Measurements from ENCODE around the gene ADGRD2. TPM values are rescaled to one million over a fixed set of nuclear protein-coding genes. Genes with fewer than 3 reads are reported as not detected.

The ADGRD2 gene
- total RNA-seq, 1 experiment from 2014 or later: 1.5 TPM

GRCh38 chr9:124450931-124451661 is 845 bp downstream of the ADGRD2 start:
- no peak overlapping the region for H3K56ac ChIP-seq (ENCODE audit: insufficient read length, low read depth, low read length)
- peak overlapping the region in 1 of 3 experiments; percentile 65; a peak in 1 of 7 replicates for H3K27ac Mint-ChIP-seq
- WGBS (ENCODE audit: extremely low coverage, insufficient read length, low lambda C conversion rate): no CpG with 5 or more reads among the region's 19 CpGs

More at GRCh38 chr9:124450931-124451661, 845 bp downstream of the ADGRD2 start:
- H3K4me1 Mint-ChIP-seq: peaks cover 13 to 22% of the 10 kb centered on the region in 2 experiments
- no peak overlapping the region for H3K9ac ChIP-seq (ENCODE audit: extremely low read depth, insufficient read length, low read length)
- H3K79me1 ChIP-seq (ENCODE audit: insufficient read depth, low read depth, low read length, poor library complexity, severe bottlenecking): no peaks in the 10 kb centered on the region
- H4K8ac ChIP-seq (replicated peaks; ENCODE audit: insufficient read length, low read depth, low read length): no peak overlapping the region
- no peaks in the 10 kb centered on the region for H3K9me3 Mint-ChIP-seq
- peak overlapping the region; percentile 63 to 83 for H3K4me3 Mint-ChIP-seq
- no peak overlapping the region for H4K5ac ChIP-seq (ENCODE audit: insufficient read length, low read depth, low read length)
- H3K27me3 ChIP-seq (ENCODE audit: insufficient read depth, low read length): peaks cover 12% of the 10 kb centered on the region
- no peak overlapping the region for H3K23ac ChIP-seq (ENCODE audit: insufficient read length, low read depth, low read length)
- H2AK5ac ChIP-seq (ENCODE audit: insufficient read length, low read length): no peak overlapping the region
- no peak overlapping the region for H2BK20ac ChIP-seq (ENCODE audit: low read depth, low read length, poor library complexity, severe bottlenecking)
- H3K27ac ChIP-seq (ENCODE audit: insufficient read length, low read depth, low read length): no peak overlapping the region
- no peak overlapping the region for H2BK120ac ChIP-seq (ENCODE audit: low read depth, low read length, poor library complexity, severe bottlenecking)
- H3K27me3 Mint-ChIP-seq (ENCODE audit: low read depth): peaks cover 33% of the 10 kb centered on the region
- H3K4me1 ChIP-seq (ENCODE audit: insufficient read depth, low read length): no peaks in the 10 kb centered on the region; the same call in 1 of the 2 replicates
- peak overlapping the region; percentile 42 for H3K4me2 ChIP-seq (ENCODE audit: insufficient read depth, insufficient read length, low read length)
- DNase-seq: peak; percentile 36
- H3K79me2 ChIP-seq (ENCODE audit: insufficient read depth, low read length): no peaks in the 10 kb centered on the region
- H3K23me2 ChIP-seq (ENCODE audit: insufficient read length, low read depth, low read length, poor library complexity, severe bottlenecking): peaks cover 5% of the 10 kb centered on the region
- no peak overlapping the region for H3K18ac ChIP-seq (ENCODE audit: insufficient read length, low read depth, low read length)
- TF ChIP-seq, protein P1, sequence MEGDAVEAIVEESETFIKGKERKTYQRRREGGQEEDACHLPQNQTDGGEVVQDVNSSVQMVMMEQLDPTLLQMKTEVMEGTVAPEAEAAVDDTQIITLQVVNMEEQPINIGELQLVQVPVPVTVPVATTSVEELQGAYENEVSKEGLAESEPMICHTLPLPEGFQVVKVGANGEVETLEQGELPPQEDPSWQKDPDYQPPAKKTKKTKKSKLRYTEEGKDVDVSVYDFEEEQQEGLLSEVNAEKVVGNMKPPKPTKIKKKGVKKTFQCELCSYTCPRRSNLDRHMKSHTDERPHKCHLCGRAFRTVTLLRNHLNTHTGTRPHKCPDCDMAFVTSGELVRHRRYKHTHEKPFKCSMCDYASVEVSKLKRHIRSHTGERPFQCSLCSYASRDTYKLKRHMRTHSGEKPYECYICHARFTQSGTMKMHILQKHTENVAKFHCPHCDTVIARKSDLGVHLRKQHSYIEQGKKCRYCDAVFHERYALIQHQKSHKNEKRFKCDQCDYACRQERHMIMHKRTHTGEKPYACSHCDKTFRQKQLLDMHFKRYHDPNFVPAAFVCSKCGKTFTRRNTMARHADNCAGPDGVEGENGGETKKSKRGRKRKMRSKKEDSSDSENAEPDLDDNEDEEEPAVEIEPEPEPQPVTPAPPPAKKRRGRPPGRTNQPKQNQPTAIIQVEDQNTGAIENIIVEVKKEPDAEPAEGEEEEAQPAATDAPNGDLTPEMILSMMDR (conservative IDR thresholded peaks at IDR 0.05): no peak
- H2BK15ac ChIP-seq (ENCODE audit: low read depth, low read length): no peak overlapping the region
- no peak overlapping the region for H3T11ph ChIP-seq (ENCODE audit: low read length)
- no peaks in the 10 kb centered on the region for H3K36me3 Mint-ChIP-seq (ENCODE audit: insufficient read depth in 1 of 3, low read depth in 3 of 3)
- H3K9me3 ChIP-seq (ENCODE audit: control insufficient read depth, low read depth, low read length): no peaks in the 10 kb centered on the region
- no peak overlapping the region for H4K91ac ChIP-seq (ENCODE audit: insufficient read length, low read depth, low read length)
- H2AFZ ChIP-seq (ENCODE audit: low read length): no peak overlapping the region
- H2BK12ac ChIP-seq (ENCODE audit: insufficient read length, low read depth, low read length): no peak overlapping the region
- no peak overlapping the region for H3K14ac ChIP-seq (ENCODE audit: insufficient read depth, low read length)
- peaks cover 2% of the 10 kb centered on the region for H4K20me1 ChIP-seq (ENCODE audit: control insufficient read depth, insufficient read depth, insufficient read length)
- no peak overlapping the region for H2BK5ac ChIP-seq (ENCODE audit: insufficient read length, low read length)
- no peak overlapping the region for H3K4ac ChIP-seq (ENCODE audit: low read depth, low read length)

Measured in H9 (cell line).